SU-DHL-6 (cell line): Measurements from ENCODE around the gene STARD9.

Experiments
- H2AFZ ChIP-seq: fragments of 200-600 bp; sonication (generic); 2 replicates; pipeline ENCODE4 v1.6.1; 2014; ENCODE audit warnings: low read depth, mild to moderate bottlenecking, moderate library complexity, mixed read lengths, antibody characterized with exemption, low read length; ENCODE audit not compliant: severe bottlenecking
- H3F3A ChIP-seq: fragments of 200-600 bp; shearing (Covaris generic); 2 replicates; pipeline ENCODE4 v1.6.0; 2016; ENCODE audit warnings: antibody characterized with exemption, mild to moderate bottlenecking; ENCODE audit not compliant: insufficient read depth
- H3K27ac ChIP-seq: fragments of 200-600 bp; sonication (generic); 2 replicates; pipeline ENCODE4 v1.5.1; 2016; ENCODE audit warnings: low read depth, mild to moderate bottlenecking, low read length, moderate library complexity, mixed read lengths
- H3K27me3 ChIP-seq: fragments of 200-600 bp; sonication (generic), shearing (Covaris generic); 2 replicates; pipeline ENCODE4 v1.6.0; 2014; ENCODE audit warnings: mild to moderate bottlenecking, low read length
- H3K36me3 ChIP-seq: fragments of 200-600 bp; sonication (generic); 2 replicates; pipeline ENCODE4 v1.6.1; 2014; ENCODE audit warnings: mild to moderate bottlenecking, low read length, mixed read lengths
- H3K4me2 ChIP-seq: fragments of 300-600, 200-600 bp; shearing (Covaris generic), sonication (generic); 2 replicates; pipeline ENCODE4 v1.6.0; 2014; ENCODE audit warnings: low read length, low read depth, mild to moderate bottlenecking; ENCODE audit not compliant: poor library complexity, severe bottlenecking
- H3K4me3 ChIP-seq: fragments of 200-600 bp; sonication (generic); 2 replicates; pipeline ENCODE4 v1.5.1; 2014; ENCODE audit warnings: antibody characterized with exemption, low read length, mild to moderate bottlenecking, mixed read lengths; ENCODE audit not compliant: insufficient read depth, poor library complexity, severe bottlenecking
- H3K79me2 ChIP-seq: fragments of 200-600 bp; sonication (generic); 2 replicates; pipeline ENCODE4 v1.6.1; 2014; ENCODE audit warnings: mild to moderate bottlenecking, low read length, moderate library complexity; ENCODE audit not compliant: insufficient read depth
- H3K9ac ChIP-seq: fragments of 200-600 bp; sonication (generic); 2 replicates; pipeline ENCODE4 v1.7.0; 2014; ENCODE audit warnings: mild to moderate bottlenecking, low read length
- H3K9me2 ChIP-seq: fragments of 200-600 bp; sonication (generic); replicated peaks from 2 replicates; pipeline ENCODE4 v1.6.1; 2014; ENCODE audit warnings: low read length; ENCODE audit not compliant: insufficient read depth
- H3K9me3 ChIP-seq: fragments of 200-600 bp; sonication (generic); 2 replicates; pipeline ENCODE4 v1.6.1; 2014; ENCODE audit warnings: low read length, mixed read lengths; ENCODE audit not compliant: insufficient read depth
- H4K20me1 ChIP-seq: fragments of 200-600 bp; sonication (generic); 2 replicates; pipeline ENCODE4 v1.6.1; 2014; ENCODE audit warnings: low read depth, mild to moderate bottlenecking, antibody characterized with exemption, low read length, moderate library complexity, mixed read lengths
- CTCF ChIP-seq: fragments of 200-600 bp; sonication (generic); IDR thresholded peaks from one replicate; pipeline ENCODE4 v1.5.1; 2017; ENCODE audit warnings: antibody characterized with exemption, mild to moderate bottlenecking, low read length, moderate library complexity; ENCODE audit not compliant: insufficient read depth, poor library complexity, severe bottlenecking
- EZH2phosphoT487 ChIP-seq: fragments of 200-600 bp; sonication (generic), shearing (Covaris generic); conservative IDR thresholded peaks from 2 replicates; pipeline ENCODE4 v1.6.1; 2018; ENCODE audit warnings: mild to moderate bottlenecking, antibody characterized with exemption, low read length, moderate library complexity, mixed read lengths

Gene STARD9

GRCh38 chr15:42725331-42725903 is 150.0 kb downstream of the STARD9 start:
- H3K9ac ChIP-seq = no peak overlapping the region
- no peaks in the 10 kb centered on the region for H4K20me1 ChIP-seq
- no peak overlapping the region for H3K4me3 ChIP-seq
- no peaks in the 10 kb centered on the region for H3K9me3 ChIP-seq
- H3K4me2 ChIP-seq = no peak overlapping the region
- H3K36me3 ChIP-seq = no peaks in the 10 kb centered on the region
- H3K79me2 ChIP-seq = no peaks in the 10 kb centered on the region
- H3K27ac ChIP-seq = no peak overlapping the region
- H3F3A ChIP-seq = no peaks in the 10 kb centered on the region
- H3K9me2 ChIP-seq = no peaks in the 10 kb centered on the region
- no peak overlapping the region for H2AFZ ChIP-seq
- H3K27me3 ChIP-seq = no peaks in the 10 kb centered on the region
- TF ChIP-seq EZH2phosphoT487 = no peak
- TF ChIP-seq CTCF = no peak

- H3K27me3 ChIP-seq = no peaks in the 10 kb centered on the region
- H3K4me3 ChIP-seq = no peak overlapping the region
- H3K9me3 ChIP-seq = no peaks in the 10 kb centered on the region
- no peak overlapping the region for H3K27ac ChIP-seq
- TF ChIP-seq CTCF = no peak
- no peak for TF ChIP-seq EZH2phosphoT487
- H3F3A ChIP-seq = no peaks in the 10 kb centered on the region
- no peaks in the 10 kb centered on the region for H4K20me1 ChIP-seq
- H3K9me2 ChIP-seq = no peaks in the 10 kb centered on the region
- H2AFZ ChIP-seq = no peak overlapping the region
- no peaks in the 10 kb centered on the region for H3K79me2 ChIP-seq
- H3K36me3 ChIP-seq = no peaks in the 10 kb centered on the region
- H3K9ac ChIP-seq = no peak overlapping the region
- H3K4me2 ChIP-seq = no peak overlapping the region
Observed at GRCh38 chr15:42726114-42726513, 150.7 kb downstream of the STARD9 start.

GRCh38 chr15:42727750-42728381 is 152.5 kb downstream of the STARD9 start:
- H3F3A ChIP-seq = no peaks in the 10 kb centered on the region
- no peaks in the 10 kb centered on the region; the same call in 1 of the 2 replicates for H3K36me3 ChIP-seq
- H3K4me2 ChIP-seq = no peak overlapping the region
- no peak overlapping the region for H3K9ac ChIP-seq
- TF ChIP-seq CTCF (no peak), EZH2phosphoT487 (no peak)
- H3K9me3 ChIP-seq = no peaks in the 10 kb centered on the region
- H3K27me3 ChIP-seq = no peaks in the 10 kb centered on the region
- H4K20me1 ChIP-seq = no peaks in the 10 kb centered on the region
- H3K4me3 ChIP-seq = no peak overlapping the region
- no peak overlapping the region for H2AFZ ChIP-seq
- no peaks in the 10 kb centered on the region for H3K79me2 ChIP-seq
- no peak overlapping the region for H3K27ac ChIP-seq
- H3K9me2 ChIP-seq = no peaks in the 10 kb centered on the region
